HL-60 (cell line): ENCODE results near the gene DCC.

ENCODE experiments used
- DNase-seq, 2 experiments: peaks; one replicate each; pipeline ENCODE4 v3.0.0-alpha.2; 2010 to 2020; ENCODE audit warnings: low read depth in 1 of 2, low spot score in 1 of 2
- H3K27ac ChIP-seq: fragments of 250-450 bp; sonication (Bioruptor Pico); replicated peaks from 2 replicates; pipeline ENCODE4 v1.5.1; 2020; ENCODE audit warnings: mild to moderate bottlenecking, moderate library complexity
- H3K27me3 ChIP-seq: fragments of 250-450 bp; sonication (Bioruptor Pico); 2 replicates; pipeline ENCODE4 v1.5.1; 2021; ENCODE audit warnings: mild to moderate bottlenecking, moderate library complexity; ENCODE audit not compliant: insufficient read depth, poor library complexity, severe bottlenecking
- H3K4me3 ChIP-seq: replicated peaks from 2 replicates; pipeline ENCODE4 v1.5.1; 2011; ENCODE audit warnings: mild to moderate bottlenecking, control low read depth, low read length; ENCODE audit not compliant: insufficient read depth
- GABPA ChIP-seq: IDR thresholded peaks from 2 replicates; pipeline ENCODE4 v1.6.1; 2012; ENCODE audit warnings: low read depth
- POLR2AphosphoS5 ChIP-seq: IDR thresholded peaks from 2 replicates; pipeline ENCODE4 v1.6.1; 2012; ENCODE audit warnings: low read depth
- SPI1 ChIP-seq: IDR thresholded peaks from 2 replicates; pipeline ENCODE4 v1.6.1; 2012; ENCODE audit warnings: low read depth, mild to moderate bottlenecking, borderline replicate concordance
- TF ChIP-seq, protein P1 (sequence below): IDR thresholded peaks from one replicate; pipeline ENCODE4 v1.5.1; 2011; ENCODE audit warnings: low read length, control low read depth, inconsistent platforms; ENCODE audit not compliant: insufficient read depth
- TF ChIP-seq, protein P2 (sequence below): IDR thresholded peaks from 2 replicates; pipeline ENCODE4 v1.6.1; 2012; ENCODE audit warnings: low read depth; ENCODE audit not compliant: insufficient replicate concordance

The DCC gene

DNA sequence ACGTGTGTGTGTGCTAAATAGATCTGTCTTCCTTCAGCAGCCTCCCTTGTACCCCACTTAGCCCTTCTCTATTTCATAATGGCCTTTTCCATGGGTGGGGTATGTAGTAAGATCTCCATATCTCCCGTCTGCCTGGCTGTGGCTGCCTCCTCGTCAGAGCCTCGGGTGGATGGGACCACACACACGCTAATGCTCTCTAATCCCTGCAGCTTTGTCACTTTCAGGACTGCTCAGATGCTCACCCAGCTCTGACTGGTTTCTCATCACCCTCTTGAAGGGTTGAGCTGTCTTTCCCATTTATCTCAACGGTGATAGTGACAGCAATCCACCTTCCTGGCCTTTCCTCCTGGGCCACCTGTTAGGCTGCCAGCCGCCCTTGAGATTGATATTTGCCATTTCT is 95.3 kb downstream of the DCC start:
- TF ChIP-seq POLR2AphosphoS5: no peak
- TF ChIP-seq, protein P1, sequence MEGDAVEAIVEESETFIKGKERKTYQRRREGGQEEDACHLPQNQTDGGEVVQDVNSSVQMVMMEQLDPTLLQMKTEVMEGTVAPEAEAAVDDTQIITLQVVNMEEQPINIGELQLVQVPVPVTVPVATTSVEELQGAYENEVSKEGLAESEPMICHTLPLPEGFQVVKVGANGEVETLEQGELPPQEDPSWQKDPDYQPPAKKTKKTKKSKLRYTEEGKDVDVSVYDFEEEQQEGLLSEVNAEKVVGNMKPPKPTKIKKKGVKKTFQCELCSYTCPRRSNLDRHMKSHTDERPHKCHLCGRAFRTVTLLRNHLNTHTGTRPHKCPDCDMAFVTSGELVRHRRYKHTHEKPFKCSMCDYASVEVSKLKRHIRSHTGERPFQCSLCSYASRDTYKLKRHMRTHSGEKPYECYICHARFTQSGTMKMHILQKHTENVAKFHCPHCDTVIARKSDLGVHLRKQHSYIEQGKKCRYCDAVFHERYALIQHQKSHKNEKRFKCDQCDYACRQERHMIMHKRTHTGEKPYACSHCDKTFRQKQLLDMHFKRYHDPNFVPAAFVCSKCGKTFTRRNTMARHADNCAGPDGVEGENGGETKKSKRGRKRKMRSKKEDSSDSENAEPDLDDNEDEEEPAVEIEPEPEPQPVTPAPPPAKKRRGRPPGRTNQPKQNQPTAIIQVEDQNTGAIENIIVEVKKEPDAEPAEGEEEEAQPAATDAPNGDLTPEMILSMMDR: no peak
- TF ChIP-seq GABPA: no peak
- TF ChIP-seq, protein P2, sequence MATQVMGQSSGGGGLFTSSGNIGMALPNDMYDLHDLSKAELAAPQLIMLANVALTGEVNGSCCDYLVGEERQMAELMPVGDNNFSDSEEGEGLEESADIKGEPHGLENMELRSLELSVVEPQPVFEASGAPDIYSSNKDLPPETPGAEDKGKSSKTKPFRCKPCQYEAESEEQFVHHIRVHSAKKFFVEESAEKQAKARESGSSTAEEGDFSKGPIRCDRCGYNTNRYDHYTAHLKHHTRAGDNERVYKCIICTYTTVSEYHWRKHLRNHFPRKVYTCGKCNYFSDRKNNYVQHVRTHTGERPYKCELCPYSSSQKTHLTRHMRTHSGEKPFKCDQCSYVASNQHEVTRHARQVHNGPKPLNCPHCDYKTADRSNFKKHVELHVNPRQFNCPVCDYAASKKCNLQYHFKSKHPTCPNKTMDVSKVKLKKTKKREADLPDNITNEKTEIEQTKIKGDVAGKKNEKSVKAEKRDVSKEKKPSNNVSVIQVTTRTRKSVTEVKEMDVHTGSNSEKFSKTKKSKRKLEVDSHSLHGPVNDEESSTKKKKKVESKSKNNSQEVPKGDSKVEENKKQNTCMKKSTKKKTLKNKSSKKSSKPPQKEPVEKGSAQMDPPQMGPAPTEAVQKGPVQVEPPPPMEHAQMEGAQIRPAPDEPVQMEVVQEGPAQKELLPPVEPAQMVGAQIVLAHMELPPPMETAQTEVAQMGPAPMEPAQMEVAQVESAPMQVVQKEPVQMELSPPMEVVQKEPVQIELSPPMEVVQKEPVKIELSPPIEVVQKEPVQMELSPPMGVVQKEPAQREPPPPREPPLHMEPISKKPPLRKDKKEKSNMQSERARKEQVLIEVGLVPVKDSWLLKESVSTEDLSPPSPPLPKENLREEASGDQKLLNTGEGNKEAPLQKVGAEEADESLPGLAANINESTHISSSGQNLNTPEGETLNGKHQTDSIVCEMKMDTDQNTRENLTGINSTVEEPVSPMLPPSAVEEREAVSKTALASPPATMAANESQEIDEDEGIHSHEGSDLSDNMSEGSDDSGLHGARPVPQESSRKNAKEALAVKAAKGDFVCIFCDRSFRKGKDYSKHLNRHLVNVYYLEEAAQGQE: no peak
- no peak for TF ChIP-seq SPI1
- no peak for DNase-seq
- Histone ChIP-seq H3K4me3 (no peak overlapping the region), H3K27ac (no peak overlapping the region), H3K27me3 (peaks cover 2% of the 10 kb centered on the region)

GRCh38 chr18:52437161-52437560 is 97.2 kb downstream of the DCC start:
- H3K27ac ChIP-seq: no peak overlapping the region
- no peak for DNase-seq
- no peak overlapping the region for H3K4me3 ChIP-seq
- TF ChIP-seq, protein P1: no peak
- TF ChIP-seq SPI1 (no peak), GABPA (no peak), POLR2AphosphoS5 (no peak)
- TF ChIP-seq, protein P2: no peak
- peaks cover 2% of the 10 kb centered on the region for H3K27me3 ChIP-seq

- DNase-seq: no peak
These were observed 99.5 kb downstream of the DCC start for GRCh38 chr18:52439457-52439856.

More at GRCh38 chr18:52439457-52439856, 99.5 kb downstream of the DCC start:
- Histone ChIP-seq H3K27me3 (no peaks in the 10 kb centered on the region), H3K27ac (no peak overlapping the region), H3K4me3 (no peak overlapping the region)
- TF ChIP-seq, protein P1: no peak
- TF ChIP-seq POLR2AphosphoS5 (no peak), SPI1 (no peak), GABPA (no peak)
- TF ChIP-seq, protein P2: no peak
